Renal pelvis (tissue), 4 donors: ENCODE results near the gene TM4SF1. TPM values are rescaled to one million over a fixed set of nuclear protein-coding genes. Genes with fewer than 3 reads are reported as not detected.
"Not testable (repeated sequence)": the region's sequence is repeated elsewhere in the genome, so short reads cannot be mapped to it uniquely, and the experiment has no call there.

Experiments
- DNase-seq: peaks from one replicate; pipeline ENCODE4 v3.0.0-alpha.2; 2013
- polyA plus RNA-seq, 3 donors: library from polyadenylated mRNA; unstranded; fragments of 120-200 nt; gene quantifications; one replicate each; pipeline ENCODE4 v1.2.1, GENCODE V29; 2013; ENCODE audit not compliant: insufficient read length in 3 of 3

The TM4SF1 gene
- polyA plus RNA-seq, 3 donors, result 56.7 to 66.7 (median 60.9) TPM

DNA sequence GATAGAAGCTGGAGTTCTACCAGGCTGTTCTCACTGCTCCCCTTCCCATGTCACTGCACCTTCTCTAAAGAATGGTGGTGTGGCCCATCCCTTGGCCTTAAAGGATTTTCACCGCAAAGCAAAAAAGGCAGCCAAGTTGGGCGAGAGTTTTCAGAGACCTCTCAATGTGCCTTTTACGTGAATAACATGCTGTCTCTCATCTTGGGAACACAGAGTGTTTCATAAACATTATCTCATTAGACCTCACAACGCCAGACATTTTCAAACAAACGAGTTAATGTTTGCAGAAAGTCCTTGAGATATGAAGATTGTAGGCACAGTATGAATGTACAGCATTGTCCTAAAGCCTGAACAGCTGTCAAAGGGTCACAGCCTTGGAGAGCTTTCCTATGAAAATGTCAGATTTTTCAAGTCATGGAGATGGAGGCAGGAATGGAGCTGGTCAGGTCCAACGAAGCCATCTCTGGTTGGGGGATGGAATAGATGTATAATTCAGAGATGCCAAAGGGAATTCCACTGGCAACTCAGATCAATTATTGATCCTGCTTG lies 21.3 kb downstream of the TM4SF1 start:
- DNase-seq, result no peak

DNA sequence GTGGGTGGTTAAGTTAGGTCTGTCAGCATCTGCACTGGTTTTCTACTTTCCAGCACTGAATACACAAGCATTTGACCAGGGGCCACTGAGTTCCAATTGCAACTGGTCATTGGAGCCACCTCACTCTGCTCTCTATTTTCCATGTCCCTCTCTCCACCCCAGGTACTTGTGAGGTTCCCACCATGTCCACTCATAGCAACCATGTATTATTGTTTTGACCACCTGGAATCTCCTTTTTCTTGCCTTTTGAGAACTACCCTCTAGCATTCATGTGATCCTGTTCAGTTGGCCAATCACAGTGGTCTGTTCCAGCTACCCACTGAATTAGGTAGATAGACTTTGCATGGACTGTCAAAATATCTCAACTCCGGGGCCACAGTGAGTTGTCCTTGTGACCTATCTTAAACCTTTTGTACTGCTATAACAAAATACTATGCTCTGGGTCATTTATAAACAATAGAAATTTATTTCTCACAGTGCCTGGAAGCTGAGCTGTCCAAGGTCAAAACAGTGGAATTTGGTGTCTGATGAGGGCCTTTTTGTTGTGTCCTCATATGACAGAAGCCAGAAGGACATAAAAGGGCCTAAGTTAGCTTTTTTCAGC lies 23.8 kb downstream of the TM4SF1 start:
- DNase-seq, result no peak

DNA sequence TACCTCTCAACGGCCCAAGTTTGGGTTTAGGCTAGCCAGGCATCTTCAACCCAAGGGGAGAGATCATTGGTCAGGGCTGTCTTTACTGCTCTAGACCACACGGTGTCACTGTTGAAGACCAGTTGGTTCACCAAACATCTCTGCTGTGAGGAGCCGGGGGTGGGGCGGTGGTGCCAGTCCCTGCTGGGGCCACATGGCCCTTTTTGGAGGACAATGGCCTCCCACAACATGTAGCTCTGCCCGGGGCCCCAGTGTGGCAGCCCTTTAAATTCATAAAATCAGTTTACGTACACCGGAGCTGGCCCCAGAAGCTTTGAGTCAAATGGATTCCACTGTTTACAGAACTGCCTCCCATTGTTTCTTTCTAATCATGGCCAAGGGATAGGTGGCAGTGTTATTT lies 24.9 kb downstream of the TM4SF1 start:
- DNase-seq, result no peak

DNA sequence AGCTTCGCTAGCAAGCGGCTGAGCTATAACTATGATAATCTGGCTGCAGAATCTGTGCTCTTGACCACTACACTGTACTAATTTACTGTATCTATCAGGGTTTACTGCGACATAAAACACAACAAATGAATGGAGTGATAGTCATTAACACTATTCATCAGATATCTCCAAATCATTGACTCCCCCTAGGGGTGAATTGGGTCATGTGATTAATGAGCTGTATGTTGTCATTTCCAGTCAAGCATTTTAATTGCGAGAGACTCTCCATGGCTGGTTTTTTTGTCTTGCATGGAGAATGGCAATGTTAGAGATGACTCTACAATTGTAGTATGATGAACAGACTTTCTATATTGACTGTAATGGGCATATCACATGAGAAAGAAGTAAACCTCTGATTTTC lies 33.5 kb downstream of the TM4SF1 start:
- no peak for DNase-seq

DNA sequence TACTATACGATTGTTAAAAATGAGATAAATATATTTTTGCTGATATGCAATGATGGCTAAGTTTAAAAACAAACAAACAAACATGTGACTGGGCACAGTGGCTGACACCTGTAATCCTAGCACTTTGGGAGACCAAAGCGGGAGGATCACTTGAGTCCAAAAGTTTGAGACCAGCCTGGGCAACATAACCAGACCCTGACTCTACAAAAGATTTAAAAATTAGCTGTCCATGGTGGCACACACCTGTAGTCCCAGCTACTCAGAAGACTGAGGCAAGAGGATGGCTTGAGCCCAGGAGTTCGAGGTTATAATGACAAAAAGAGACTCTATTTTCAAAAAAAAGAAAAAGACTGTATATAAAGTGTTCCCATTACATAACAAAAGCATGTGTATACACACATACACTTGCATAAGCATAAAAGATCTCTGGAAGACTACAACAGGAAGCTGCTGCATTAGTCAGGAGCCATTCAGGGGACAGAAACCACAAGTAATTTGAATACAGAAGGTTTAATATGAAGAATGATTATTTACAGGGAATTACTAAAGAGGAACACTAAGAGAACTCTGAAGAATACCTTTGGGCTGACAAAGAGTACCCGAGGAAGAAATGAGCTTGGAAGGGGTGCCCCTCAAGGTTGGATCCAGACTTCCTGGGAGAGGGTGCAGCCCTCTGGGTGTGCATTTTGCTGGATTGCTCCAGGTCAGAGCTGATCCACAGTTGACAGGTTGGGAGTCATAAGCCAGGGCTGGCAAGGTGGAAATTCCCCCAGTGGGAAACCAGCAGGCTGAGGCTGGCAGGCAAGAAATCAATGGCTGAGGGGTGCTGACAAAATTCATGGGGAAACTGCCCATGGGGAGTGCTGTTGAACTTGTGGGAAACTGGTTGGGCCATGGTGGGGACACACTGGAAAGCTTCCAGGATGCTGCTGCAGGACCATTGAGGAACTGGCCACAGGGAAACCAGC lies 34.8 kb downstream of the TM4SF1 start:
- no peak for DNase-seq

DNA sequence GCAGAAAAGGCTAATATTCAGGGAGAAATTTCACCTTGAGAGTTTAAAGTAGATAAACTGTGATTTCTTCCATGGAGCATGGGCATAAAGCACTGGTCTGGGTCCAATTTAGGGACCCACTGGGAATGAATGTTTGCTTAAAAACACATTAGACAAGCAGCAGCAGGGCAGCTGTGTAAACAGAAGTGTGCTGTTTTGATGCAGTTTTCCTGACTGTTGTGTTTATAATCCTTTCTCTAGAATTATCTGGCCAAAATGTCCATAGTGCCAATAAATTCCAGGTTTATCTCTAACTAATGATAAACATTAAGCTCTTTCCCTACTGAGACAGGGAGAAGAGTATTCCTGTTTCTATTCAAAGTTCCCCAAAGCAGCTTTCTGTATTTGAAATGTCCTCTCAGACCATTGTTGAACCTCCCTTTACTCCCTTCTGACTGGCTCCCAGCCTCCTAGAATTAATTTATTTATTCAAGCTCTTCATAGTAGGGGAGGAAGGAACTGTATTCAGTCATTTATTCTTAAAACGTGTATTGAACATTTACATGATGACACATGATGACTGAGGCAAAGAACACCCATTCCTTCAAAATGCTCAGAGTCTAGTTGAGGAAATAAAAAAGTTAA lies 37.0 kb downstream of the TM4SF1 start:
- no peak for DNase-seq

DNA sequence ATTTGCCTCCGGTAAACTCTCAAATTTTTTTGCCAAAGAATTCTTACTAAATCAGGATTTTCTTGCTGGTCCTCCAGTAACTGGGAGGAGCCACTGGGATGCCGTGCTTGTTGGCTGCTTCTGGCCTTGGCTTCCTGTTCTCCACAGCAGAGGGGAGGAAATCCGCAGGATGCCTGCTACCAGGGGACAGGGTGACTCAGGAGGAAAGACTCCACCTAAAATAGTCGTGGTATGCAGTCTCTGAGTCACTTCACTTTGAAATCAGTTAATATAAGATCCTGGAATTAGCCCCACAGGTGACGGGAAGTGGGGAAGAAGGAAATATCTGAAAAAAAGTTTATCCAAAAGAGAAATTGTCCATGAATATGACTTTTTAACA lies 37.5 kb downstream of the TM4SF1 start:
- peak; percentile 28 for DNase-seq

DNA sequence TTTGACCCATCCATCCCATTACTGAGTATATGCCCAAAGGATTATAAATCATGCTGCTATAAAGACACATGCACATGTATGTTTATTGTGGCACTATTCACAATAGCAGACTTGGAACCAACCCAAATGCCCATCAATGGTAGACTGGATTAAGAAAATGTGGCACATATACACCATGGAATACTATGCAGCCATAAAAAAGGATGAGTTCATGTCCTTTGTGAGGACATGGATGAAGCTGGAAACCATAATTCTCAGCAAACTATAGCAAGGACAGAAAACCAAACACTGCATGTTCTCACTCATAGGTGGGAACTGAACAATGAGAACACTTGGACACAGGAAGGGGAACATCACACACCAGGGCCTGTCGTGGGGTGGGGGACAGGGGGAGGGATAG lies 40.0 kb downstream of the TM4SF1 start:
- not testable (repeated sequence) for DNase-seq

DNA sequence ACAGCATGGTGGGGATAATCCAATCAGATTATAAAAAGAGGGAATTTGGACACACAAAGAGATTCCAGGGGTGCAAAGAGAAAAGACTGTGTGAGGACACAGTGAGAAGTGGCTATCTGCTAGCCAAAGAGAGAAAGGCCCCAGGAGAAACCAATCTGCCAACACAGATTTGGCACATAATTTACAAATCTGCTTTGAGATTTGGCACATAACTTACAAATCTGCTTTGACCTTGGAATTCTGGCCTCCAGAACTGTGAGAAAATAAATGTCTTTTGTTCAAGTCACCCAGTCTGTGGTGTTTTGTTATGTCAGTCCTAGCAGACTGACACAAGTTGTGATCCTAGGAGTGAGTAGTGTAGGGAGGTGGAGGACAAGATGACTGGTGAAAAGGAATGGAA lies 40.5 kb downstream of the TM4SF1 start:
- DNase-seq, result no peak

DNA sequence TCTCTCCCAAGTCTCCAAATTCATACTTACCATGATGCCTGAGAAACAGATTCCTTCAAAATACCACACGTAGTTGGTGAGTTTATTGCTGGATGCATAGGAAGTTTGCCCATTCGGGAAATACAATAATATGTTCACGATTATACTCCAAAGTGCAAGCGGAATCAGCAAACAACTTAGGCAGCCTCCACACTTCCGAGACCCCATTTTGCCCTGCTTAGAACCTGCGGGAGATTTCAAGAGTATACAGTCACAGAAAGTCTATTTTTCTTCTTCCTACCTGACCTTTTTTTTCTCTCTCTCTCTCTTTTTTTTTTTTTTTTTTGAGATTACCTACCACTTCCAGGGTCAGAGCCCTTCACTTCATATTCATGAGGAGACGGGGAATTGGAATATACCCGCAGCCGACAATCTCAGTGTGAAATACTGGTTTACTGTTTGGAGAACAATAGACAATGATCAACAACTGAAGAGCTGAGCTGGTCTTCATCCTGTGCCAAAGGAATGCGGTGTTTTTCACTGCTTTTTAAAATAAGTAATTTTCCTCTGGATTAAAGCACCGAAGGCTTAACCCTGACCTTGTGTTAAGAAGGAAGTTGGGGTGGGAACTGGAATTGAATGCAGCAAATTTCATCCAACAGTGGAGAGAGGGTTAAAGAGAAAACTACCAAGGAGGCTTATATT lies 44.1 kb downstream of the TM4SF1 start, which contains the start of gene TM4SF18:
TSS of gene TM4SF18 (minus strand) at position 461 of the 684 bp plus-strand sequence. CDS start at position 207, 254 bp downstream.
- DNase-seq, result no peak

DNA sequence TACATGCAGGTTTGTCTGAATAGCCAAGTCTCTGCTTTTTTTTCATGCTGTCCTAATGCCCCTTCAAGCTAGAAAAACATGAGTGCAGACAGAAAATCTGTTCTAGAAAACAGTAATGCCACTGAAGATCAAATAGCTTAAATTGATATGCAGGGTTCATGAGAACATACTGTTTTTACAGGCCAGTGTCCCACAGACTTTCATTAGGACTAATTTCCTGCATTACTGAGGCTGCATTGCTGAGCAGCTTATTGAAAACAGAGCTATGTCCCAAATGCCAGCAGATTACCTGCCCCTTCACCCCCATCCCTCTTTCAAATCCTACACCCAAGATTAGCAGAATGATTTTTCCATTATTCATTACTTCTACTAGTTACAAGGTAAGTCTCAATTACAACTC lies 44.7 kb downstream of the TM4SF1 start:
- no peak for DNase-seq

DNA sequence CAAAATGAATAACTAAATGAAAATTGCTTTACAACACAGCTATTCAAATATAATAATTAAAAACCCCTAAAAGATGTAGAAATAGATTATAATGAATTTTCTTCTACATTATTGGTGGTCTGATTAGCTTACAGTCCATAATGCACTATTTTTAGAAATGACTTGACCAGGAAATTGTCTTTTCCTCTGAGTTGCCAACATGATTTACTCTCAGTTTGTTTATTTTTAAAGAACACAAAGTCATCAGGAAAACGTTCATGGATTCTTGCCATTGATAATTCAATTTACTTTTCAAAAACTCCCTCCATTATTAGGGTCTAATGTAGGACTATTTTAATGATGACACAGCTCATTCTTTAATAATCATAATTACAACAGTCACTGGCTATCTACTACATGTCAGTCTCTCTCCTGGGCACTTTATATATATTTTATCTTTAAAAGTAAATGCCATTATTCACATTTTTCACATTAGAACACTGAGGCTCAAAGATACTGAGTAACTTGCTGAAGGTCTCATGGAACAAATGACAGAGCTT lies 45.2 kb downstream of the TM4SF1 start:
- no peak for DNase-seq

DNA sequence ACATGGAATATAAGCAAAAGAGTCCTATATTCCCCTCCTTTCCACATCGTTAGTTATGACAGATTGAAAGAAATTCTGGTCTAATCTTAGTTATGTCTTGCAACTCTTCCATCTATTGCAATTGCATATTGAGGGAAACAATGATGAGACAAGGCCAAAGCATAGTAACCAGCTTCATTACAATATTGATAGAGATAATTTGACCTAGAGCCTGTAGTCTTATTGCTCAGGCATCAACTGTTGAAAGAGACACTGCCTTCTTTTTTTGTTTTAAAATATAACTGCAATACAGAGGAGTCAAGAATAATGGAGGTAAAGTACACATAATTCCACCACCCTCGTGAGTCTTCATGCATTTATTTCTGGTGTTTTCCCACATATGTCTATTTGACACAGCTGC lies 46.1 kb downstream of the TM4SF1 start:
- no peak for DNase-seq

DNA sequence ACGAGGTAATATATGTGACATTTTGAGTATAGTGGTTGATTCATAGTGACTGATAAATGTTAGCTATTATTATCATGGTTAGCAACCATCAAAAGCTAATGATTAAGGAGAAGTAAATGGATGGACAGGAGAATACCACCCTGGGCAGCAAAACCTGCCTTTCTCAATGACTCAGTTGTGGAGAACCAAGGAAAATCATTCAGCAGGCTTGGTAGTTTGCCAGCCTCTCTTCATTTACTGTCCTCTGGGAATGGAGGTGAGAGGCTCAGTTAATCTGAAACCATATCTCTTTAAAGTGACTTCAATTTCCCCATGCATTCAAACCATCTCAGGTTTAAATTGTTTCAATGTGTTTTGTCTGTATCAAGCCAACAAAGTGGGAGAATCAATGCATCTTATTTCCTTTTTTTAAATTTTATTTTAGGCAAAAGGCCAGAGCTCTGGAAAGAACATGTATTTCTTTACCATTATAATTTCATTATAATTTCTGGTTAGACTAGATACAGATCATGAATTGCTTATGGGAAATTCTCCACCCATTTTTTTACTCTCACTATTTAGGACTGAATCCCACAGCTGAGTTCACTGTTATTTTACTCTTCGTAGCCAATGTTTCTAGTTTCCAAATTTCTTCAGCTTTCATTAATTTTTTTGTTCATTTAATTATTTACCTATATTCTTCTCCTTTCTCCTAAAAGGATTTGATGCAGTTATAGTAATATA lies 46.7 kb downstream of the TM4SF1 start:
- DNase-seq, result no peak

DNA sequence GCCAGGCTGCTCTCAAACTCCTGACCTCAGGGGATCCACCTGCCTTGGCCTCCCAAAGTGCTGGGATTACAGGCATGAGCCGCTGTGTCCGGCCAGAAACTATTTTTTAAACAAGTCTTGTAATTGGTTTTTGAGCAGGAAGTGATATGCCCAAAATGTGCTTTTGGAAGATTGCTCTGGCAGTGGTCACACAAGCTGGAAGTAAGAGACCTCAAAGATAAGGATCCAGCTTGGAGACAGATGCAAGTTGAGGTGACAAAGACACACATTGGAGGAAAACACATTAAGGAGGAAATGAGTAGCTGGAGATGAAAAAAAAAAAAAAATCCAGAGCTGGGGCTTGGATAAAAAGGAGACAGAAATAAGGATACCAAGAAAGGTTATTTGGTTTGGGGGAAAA lies 50.3 kb downstream of the TM4SF1 start:
- DNase-seq, result no peak

DNA sequence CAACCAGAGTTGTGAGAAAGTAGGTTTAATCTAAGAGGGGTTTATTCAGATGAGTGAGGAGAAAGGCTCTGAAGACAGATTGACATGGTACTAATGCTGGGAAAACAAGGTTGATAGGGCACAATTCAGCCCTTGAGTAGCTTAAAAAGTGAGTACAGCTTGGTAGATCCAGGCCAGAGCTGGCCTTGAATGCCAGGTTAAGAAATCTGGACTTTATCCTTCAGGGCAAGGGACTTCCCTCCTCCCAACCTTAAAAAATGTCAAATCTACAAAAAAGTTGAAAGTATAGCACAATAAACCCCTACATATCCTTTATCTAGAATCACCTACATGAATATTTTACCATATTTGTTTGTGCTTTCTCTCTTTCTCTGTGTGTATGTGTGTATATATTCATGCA lies 51.9 kb downstream of the TM4SF1 start:
- DNase-seq, result no peak

DNA sequence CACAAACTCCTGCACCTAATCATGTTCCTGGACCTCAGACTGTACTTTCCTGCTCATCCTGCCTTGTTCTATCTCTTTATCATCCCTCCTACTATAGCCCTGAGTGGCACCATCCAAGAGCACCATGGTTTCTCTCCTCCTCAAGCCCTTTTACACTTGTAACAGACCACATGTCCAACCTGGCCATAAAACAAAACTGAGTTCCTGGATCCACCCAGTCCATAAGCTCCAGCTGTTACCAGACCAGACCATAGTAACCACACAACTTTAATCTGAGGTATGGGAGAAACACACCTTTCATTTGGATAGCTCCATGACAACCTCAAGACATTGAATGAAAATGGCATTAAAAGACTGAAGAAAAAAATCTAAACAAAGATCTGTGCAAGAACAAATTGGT lies 53.1 kb downstream of the TM4SF1 start:
- no peak for DNase-seq

DNA sequence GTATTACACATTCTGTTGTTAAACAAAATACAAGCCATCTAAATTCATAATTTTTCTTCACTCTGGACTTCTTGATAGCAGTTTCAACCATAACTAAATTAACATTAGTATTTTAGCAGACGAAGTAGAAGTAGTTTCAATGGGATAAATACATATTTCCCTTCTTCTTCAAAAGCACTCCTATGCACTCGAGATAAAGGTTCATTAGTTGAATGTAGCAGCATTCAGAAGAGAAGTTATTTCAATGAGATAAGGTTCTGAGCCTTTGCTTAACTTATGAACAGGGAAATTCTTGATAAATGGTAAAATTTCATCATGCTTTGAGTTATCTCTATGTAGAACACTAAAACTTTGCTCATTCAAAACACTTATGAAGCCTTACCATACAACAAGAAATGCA lies 55.8 kb downstream of the TM4SF1 start:
- DNase-seq, result no peak

DNA sequence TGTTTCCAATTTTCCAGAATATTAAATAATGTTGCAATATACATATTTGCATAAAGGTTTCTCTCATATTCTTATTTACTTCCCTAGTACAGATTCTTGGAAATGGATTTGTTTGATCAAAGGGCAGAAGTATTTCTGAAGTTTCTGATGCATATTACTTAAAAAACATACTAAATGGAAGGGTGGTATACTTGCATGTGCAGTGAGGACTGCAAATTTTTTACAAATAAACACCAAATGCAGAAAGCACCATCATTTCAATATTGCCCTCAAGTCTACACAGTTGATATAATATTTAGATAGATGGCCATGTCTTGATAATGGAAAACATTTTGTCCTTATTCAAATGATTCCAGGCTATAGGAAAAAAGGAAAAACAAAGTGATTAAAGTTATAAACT lies 56.3 kb downstream of the TM4SF1 start:
- no peak for DNase-seq

DNA sequence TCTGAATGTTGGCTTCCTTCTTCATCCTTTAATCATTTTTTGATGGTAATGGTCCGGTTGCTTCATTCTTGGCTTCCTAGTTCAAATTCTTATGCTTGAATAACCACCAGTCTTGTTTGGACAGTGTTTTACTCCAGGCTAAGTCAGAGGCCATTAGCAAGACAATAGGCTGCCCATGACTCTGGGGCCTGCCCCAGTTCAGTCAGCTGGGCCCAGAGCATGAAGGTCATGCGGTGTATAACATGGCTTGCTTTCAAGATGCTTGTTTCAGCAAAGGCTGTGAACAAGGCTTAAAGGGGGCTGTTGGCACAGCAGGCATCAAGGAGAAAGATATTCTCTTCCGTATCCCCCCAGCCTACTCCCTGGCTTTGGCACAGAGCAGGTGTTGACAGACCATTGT lies 57.7 kb downstream of the TM4SF1 start:
- DNase-seq, result no peak
